ENCODE results near the gene TMEM54.

TMEM54 gene

DNA sequence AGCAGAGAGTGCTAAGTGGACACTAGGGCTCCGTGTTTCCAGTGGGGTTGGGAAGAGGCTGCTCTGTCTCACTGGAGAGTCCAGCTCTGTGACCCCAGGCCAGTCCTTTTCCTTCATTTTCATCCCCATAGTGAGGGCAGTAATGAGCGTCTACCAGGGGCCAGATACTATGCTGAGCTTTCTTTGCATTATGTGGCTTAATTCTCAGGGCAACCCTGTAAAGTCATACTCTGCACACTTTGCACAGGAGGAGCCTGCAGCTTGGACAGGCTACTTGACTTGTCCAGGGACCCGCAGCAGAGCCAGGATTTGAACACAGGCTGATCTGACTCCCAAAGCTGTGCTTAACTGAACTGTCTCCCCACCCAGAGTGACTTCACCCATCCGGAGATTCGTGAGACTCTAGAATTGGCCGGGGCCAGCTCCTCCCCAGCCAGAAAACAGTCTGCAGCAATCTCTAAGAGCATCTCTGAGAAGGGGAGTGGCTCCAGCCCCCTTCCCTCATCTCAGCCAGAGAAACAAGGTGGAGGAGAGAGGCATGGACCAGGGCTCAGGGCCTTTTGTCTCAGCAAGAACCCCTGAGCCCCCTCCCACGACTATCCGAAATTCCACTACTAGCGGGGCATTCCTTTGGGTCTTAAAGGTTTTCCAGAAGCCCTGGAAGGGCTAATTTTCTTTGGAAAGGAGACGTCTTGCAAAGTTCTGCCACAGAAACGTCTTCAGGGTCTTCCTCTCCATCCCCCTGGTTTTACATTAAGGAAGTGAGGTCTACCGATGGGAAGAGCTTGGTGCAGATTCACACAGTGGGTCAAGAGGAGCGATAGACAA, 29.6 kb downstream of the TMEM54 start:
- Histone ChIP-seq H4K20me1 (ENCODE audit: insufficient read depth, low read length) (no peaks in the 10 kb centered on the region), H3K36me3 (ENCODE audit: insufficient read depth, low read length) (no peaks in the 10 kb centered on the region), H3K27ac (ENCODE audit: low read depth, low read length, poor library complexity, severe bottlenecking) (no peak overlapping the region), H3K9me3 (ENCODE audit: low read length) (no peaks in the 10 kb centered on the region), H3K9me2 (ENCODE audit: low read depth, low read length) (no peaks in the 10 kb centered on the region), H3K9ac (ENCODE audit: low read length) (no peak overlapping the region), H3K79me2 (ENCODE audit: insufficient read depth, low read length) (no peaks in the 10 kb centered on the region), H2AFZ (ENCODE audit: low read length) (no peak overlapping the region), H3K4me2 (ENCODE audit: low read length) (0 out of 2 replicates have a peak overlapping the region, but pooled peaks have one; percentile 26), H3K27me3 (ENCODE audit: insufficient read depth, low read length) (no peaks in the 10 kb centered on the region), H3K4me1 (ENCODE audit: insufficient read depth, low read length, severe bottlenecking) (peaks cover 7% of the 10 kb centered on the region), H3K4me3 (ENCODE audit: low read depth, low read length, poor library complexity, severe bottlenecking) (no peak overlapping the region), H3F3A (ENCODE audit: insufficient read depth, low read length) (no peaks in the 10 kb centered on the region)
- TF ChIP-seq, protein P1, sequence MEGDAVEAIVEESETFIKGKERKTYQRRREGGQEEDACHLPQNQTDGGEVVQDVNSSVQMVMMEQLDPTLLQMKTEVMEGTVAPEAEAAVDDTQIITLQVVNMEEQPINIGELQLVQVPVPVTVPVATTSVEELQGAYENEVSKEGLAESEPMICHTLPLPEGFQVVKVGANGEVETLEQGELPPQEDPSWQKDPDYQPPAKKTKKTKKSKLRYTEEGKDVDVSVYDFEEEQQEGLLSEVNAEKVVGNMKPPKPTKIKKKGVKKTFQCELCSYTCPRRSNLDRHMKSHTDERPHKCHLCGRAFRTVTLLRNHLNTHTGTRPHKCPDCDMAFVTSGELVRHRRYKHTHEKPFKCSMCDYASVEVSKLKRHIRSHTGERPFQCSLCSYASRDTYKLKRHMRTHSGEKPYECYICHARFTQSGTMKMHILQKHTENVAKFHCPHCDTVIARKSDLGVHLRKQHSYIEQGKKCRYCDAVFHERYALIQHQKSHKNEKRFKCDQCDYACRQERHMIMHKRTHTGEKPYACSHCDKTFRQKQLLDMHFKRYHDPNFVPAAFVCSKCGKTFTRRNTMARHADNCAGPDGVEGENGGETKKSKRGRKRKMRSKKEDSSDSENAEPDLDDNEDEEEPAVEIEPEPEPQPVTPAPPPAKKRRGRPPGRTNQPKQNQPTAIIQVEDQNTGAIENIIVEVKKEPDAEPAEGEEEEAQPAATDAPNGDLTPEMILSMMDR (IDR thresholded peaks at IDR 0.05; ENCODE audit: low read length) = no peak
- TF ChIP-seq EZH2 (IDR thresholded peaks at IDR 0.05; ENCODE audit: borderline replicate concordance, low read length) = no peak

DNA sequence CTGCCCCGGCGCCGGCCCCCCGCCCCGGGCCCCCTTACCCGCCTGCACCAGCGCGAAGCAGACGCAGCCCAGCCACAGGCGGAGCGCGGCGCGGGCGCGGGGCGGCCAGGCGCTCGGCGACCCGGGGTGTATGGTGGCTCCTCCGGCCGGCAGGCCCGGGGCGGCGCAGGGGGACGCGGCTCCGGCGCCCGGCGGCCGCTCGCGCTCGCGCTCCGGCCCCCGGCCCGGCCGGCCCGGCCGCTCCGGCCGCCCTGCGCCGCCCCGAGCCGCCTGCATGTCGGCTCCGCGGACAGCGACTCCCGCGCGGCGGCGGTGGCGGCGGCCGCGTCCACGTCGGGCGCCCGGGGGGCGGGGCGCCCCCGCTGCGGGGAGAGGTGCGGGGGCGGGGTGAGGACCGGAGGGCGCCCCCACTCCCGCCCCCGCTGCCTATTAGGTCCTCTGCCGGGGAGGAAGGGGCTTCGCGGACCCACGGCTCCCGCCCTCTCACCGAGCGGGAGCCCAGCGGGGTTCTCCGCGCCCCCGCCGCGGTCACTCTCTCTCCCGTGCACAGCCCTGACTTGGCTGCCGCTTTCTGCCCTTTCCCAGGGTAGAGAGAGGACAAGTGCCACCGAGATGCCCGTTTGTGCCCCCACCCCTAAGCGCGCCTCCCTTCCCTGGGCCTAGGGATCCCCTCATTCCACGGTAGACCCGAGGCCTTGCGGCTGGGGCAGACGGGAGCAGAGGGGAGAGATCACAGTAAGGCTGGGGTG, 30.4 kb downstream of the TMEM54 start, which contains the start of gene FNDC5:
Gene FNDC5, minus strand, starts transcription at position 298 of the 749 bp plus-strand sequence.
- Histone ChIP-seq H3F3A (ENCODE audit: insufficient read depth, low read length) (no peaks in the 10 kb centered on the region), H3K36me3 (ENCODE audit: insufficient read depth, low read length) (no peaks in the 10 kb centered on the region), H3K9me3 (ENCODE audit: low read length) (no peaks in the 10 kb centered on the region), H3K27ac (ENCODE audit: low read depth, low read length, poor library complexity, severe bottlenecking) (no peak within 1 kb of the TSS), H3K4me1 (ENCODE audit: insufficient read depth, low read length, severe bottlenecking) (peaks cover 7% of the 10 kb centered on the region), H4K20me1 (ENCODE audit: insufficient read depth, low read length) (no peaks in the 10 kb centered on the region), H3K4me3 (ENCODE audit: low read depth, low read length, poor library complexity, severe bottlenecking) (no peak within 1 kb of the TSS), H3K79me2 (ENCODE audit: insufficient read depth, low read length) (no peaks in the 10 kb centered on the region), H3K4me2 (ENCODE audit: low read length) (peak within 1 kb of the TSS; percentile 26; the same call in 1 of the 2 replicates), H2AFZ (ENCODE audit: low read length) (no peak within 1 kb of the TSS), H3K9ac (ENCODE audit: low read length) (no peak within 1 kb of the TSS), H3K27me3 (ENCODE audit: insufficient read depth, low read length) (no peaks in the 10 kb centered on the region), H3K9me2 (ENCODE audit: low read depth, low read length) (no peaks in the 10 kb centered on the region)
- no peak for TF ChIP-seq EZH2 (IDR thresholded peaks at IDR 0.05; ENCODE audit: borderline replicate concordance, low read length)
- TF ChIP-seq, protein P1 (IDR thresholded peaks at IDR 0.05; ENCODE audit: low read length) = no peak

DNA sequence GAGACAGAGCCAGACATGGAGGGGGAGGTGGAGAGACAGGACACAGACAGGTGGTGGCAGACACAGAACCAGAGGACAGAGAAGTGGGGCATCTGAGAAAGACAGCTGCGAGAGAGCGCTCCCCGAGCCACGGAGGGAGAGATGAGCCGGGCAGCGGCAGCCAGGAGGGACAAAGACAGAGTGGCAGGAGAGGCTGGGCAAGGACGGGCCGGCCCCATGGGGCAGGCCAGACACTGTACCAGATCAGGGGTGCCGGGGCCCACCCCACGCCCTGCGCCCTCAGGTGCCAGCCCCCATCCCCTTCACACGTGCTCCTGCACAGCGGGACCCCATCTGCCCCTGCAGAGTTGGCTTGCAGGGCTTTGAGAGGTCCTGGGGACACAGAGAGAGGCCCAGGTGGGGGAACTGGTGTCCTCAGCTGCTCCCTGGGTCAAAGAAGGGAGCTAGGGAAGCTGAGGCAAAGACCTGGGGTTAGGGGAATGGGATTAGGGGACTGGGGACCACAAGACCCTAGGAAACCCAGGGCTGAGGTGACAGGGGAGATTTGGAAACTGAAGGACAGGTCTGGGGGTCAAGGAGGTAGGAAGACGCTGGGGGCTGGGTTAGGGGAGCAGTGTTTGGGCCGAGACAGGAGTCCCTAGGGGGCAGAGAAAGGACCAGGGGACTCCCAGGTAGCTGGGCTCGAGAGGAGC, 31.1 kb downstream of the TMEM54 start:
- no peaks in the 10 kb centered on the region for H3K9me2 ChIP-seq (ENCODE audit: low read depth, low read length)
- H3K4me1 ChIP-seq (ENCODE audit: insufficient read depth, low read length, severe bottlenecking) = peaks cover 7% of the 10 kb centered on the region
- no peaks in the 10 kb centered on the region for H3K36me3 ChIP-seq (ENCODE audit: insufficient read depth, low read length)
- no peaks in the 10 kb centered on the region for H4K20me1 ChIP-seq (ENCODE audit: insufficient read depth, low read length)
- no peak overlapping the region for H2AFZ ChIP-seq (ENCODE audit: low read length)
- H3K27me3 ChIP-seq (ENCODE audit: insufficient read depth, low read length) = no peaks in the 10 kb centered on the region
- no peak overlapping the region for H3K27ac ChIP-seq (ENCODE audit: low read depth, low read length, poor library complexity, severe bottlenecking)
- no peaks in the 10 kb centered on the region for H3K79me2 ChIP-seq (ENCODE audit: insufficient read depth, low read length)
- TF ChIP-seq, protein P1 (IDR thresholded peaks at IDR 0.05; ENCODE audit: low read length) = no peak
- no peak for TF ChIP-seq EZH2 (IDR thresholded peaks at IDR 0.05; ENCODE audit: borderline replicate concordance, low read length)
- H3K4me3 ChIP-seq (ENCODE audit: low read depth, low read length, poor library complexity, severe bottlenecking) = no peak overlapping the region
- H3F3A ChIP-seq (ENCODE audit: insufficient read depth, low read length) = no peaks in the 10 kb centered on the region
- no peak overlapping the region for H3K4me2 ChIP-seq (ENCODE audit: low read length)
- H3K9ac ChIP-seq (ENCODE audit: low read length) = no peak overlapping the region
- H3K9me3 ChIP-seq (ENCODE audit: low read length) = no peaks in the 10 kb centered on the region

Measured in OCI-LY1 (cell line).